ENCODE data around the gene MFAP5. TPM values are rescaled to one million over a fixed set of nuclear protein-coding genes. Genes with fewer than 3 reads are reported as not detected.

MFAP5 gene
- total and polyA plus RNA-seq, 2 of the 4 experiments (the other 2 are of a cell fraction): 0.90 to 1.9 TPM

DNA sequence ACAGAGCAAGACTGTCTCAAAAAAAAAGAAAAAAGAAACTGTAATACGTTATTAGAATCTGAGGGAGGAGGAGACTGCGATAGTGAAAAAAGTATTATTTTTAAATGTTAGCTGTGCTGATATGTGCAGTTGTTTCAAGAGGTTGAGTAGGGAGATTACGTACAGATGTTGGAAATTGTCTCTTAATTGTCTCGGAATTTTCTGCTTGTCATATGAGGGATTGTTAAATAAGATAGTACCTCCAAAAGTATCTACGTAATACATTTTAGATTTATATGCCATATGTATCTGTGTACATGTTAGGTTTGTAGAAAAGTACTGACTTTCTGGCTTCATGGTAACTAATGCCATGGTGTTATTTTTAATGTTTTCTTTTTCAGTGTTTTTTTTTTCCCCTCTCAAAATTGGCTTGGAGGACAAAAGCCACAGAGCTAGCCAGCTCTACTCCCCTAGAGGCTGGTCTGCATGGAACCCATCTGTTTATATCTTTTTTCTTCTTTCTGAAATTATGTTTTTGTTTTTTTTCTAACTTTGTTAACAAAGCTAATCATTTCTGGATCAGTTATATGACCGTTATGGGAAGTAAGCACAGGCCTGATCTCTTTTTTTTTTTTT is 38.5 kb upstream of the MFAP5 start:
- Histone ChIP-seq H4K91ac (ENCODE audit: insufficient read depth, low read depth, low read length) (no peak overlapping the region), H2AFZ (replicated peaks; ENCODE audit: low read length, poor library complexity) (no peak overlapping the region), H3K27me3 (ENCODE audit: control insufficient read depth, insufficient read depth, low read length) (no peaks in the 10 kb centered on the region), H2BK120ac (ENCODE audit: low read depth, low read length) (no peak overlapping the region), H3K18ac (ENCODE audit: low read depth, low read length) (no peak overlapping the region), H3K9me1 (ENCODE audit: insufficient read depth, low read length) (peaks cover 3% of the 10 kb centered on the region; the same call in 1 of the 2 replicates), H3K9me3 (ENCODE audit: control insufficient read depth, insufficient read depth, low read length) (no peaks in the 10 kb centered on the region), H3K4me3 (ENCODE audit: insufficient read depth, low read depth, low read length) (no peak overlapping the region), H2AK5ac (ENCODE audit: low read depth, low read length) (no peak overlapping the region), H3K36me3 (ENCODE audit: control insufficient read depth, insufficient read depth, low read length) (no peaks in the 10 kb centered on the region), H4K20me1 (ENCODE audit: insufficient read depth, low read length) (peaks cover 6% of the 10 kb centered on the region; the same call in 1 of the 2 replicates), H3K79me1 (ENCODE audit: low read depth in 1 of 2, low read length in 2 of 2) (peaks cover 4 to 33% of the 10 kb centered on the region in 2 experiments; a peak in 3 of 4 replicates), H4K8ac (ENCODE audit: low read depth in 2 of 2, low read length in 2 of 2) (no peak overlapping the region), H2AK9ac (replicated peaks; ENCODE audit: low read depth, low read length, poor library complexity) (no peak overlapping the region), H3K4me2 (ENCODE audit: low read depth, low read length) (no peak overlapping the region), H3K23ac (ENCODE audit: low read depth, low read length) (no peak overlapping the region), H3K56ac (ENCODE audit: extremely low read depth, insufficient read depth, low read length) (no peak overlapping the region), H3K4ac (ENCODE audit: low read depth, low read length) (no peak overlapping the region), H2BK15ac (ENCODE audit: low read depth, low read length) (no peak overlapping the region), H2BK5ac (ENCODE audit: low read depth, low read length, poor library complexity, severe bottlenecking) (no peak overlapping the region), H3K9ac (ENCODE audit: low read depth, low read length) (no peak overlapping the region), H2BK20ac (ENCODE audit: low read depth, low read length) (no peak overlapping the region), H3K4me1 (ENCODE audit: control insufficient read depth, insufficient read depth, low read length) (no peaks in the 10 kb centered on the region), H3K27ac (ENCODE audit: insufficient read depth, low read length) (no peak overlapping the region), H3K14ac (replicated peaks; ENCODE audit: low read depth, low read length) (no peak overlapping the region), H4K5ac (ENCODE audit: low read depth, low read length) (no peak overlapping the region)
- ATAC-seq (ENCODE audit: low read depth) (no peak), DNase-seq (no peak)
- ChIA-PET POLR2A (ENCODE audit: unreplicated experiment) (interaction anchor here (0.6 kb wide), 1 partner anchor 18 kb away, joined by 18 read pairs; no protein-coding TSS in a partner anchor), CTCF (interaction anchor here (0.7 to 1.2 kb wide), 2 partner anchors 12 to 44 kb away, joined by 3 to 4 read pairs; no protein-coding TSS in a partner anchor)
- intact Hi-C loops (cut with micrococcal nuclease) (no loop called here), dilution Hi-C loops (cut with HindIII; ENCODE audit: low sequenced_read_pairs, unreplicated experiment) (no loop called here), in situ Hi-C loops (cut with MboI; ENCODE audit: low sequenced_read_pairs) (no loop called here)
- TF ChIP-seq POLR2A (IDR thresholded peaks at IDR 0.05; ENCODE audit: low read depth, low read length) (no peak), MXI1 (IDR thresholded peaks at IDR 0.05; ENCODE audit: borderline replicate concordance, low read depth, low read length) (no peak), CEBPB (IDR thresholded peaks at IDR 0.05; ENCODE audit: low read depth, low read length) (no peak), BHLHE40 (IDR thresholded peaks at IDR 0.05; ENCODE audit: low read depth, low read length) (no peak), FOS (IDR thresholded peaks at IDR 0.05; ENCODE audit: low read depth, low read length) (no peak), RAD21 (IDR thresholded peaks at IDR 0.05; ENCODE audit: low read length) (no peak), NFE2L2 (IDR thresholded peaks at IDR 0.05; ENCODE audit: low read depth, low read length) (no peak), CHD1 (IDR thresholded peaks at IDR 0.05; ENCODE audit: low read depth, low read length) (no peak), MAZ (IDR thresholded peaks at IDR 0.05; ENCODE audit: borderline replicate concordance, low read depth, low read length) (no peak), MAFK (IDR thresholded peaks at IDR 0.05; ENCODE audit: low read depth, low read length) (no peak), RFX5 (IDR thresholded peaks at IDR 0.05; ENCODE audit: low read depth, low read length) (no peak), SMC3 (IDR thresholded peaks at IDR 0.05; ENCODE audit: low read depth, low read length) (no peak), RCOR1 (IDR thresholded peaks at IDR 0.05; ENCODE audit: insufficient replicate concordance, low read length) (no peak)
- TF ChIP-seq, protein P1, sequence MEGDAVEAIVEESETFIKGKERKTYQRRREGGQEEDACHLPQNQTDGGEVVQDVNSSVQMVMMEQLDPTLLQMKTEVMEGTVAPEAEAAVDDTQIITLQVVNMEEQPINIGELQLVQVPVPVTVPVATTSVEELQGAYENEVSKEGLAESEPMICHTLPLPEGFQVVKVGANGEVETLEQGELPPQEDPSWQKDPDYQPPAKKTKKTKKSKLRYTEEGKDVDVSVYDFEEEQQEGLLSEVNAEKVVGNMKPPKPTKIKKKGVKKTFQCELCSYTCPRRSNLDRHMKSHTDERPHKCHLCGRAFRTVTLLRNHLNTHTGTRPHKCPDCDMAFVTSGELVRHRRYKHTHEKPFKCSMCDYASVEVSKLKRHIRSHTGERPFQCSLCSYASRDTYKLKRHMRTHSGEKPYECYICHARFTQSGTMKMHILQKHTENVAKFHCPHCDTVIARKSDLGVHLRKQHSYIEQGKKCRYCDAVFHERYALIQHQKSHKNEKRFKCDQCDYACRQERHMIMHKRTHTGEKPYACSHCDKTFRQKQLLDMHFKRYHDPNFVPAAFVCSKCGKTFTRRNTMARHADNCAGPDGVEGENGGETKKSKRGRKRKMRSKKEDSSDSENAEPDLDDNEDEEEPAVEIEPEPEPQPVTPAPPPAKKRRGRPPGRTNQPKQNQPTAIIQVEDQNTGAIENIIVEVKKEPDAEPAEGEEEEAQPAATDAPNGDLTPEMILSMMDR (conservative IDR thresholded peaks at IDR 0.05; ENCODE audit: low read depth, low read length): no peak
- TF ChIP-seq, protein P2, sequence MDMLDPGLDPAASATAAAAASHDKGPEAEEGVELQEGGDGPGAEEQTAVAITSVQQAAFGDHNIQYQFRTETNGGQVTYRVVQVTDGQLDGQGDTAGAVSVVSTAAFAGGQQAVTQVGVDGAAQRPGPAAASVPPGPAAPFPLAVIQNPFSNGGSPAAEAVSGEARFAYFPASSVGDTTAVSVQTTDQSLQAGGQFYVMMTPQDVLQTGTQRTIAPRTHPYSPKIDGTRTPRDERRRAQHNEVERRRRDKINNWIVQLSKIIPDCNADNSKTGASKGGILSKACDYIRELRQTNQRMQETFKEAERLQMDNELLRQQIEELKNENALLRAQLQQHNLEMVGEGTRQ (IDR thresholded peaks at IDR 0.05; ENCODE audit: low read depth, low read length): no peak
- TF ChIP-seq, protein P3, sequence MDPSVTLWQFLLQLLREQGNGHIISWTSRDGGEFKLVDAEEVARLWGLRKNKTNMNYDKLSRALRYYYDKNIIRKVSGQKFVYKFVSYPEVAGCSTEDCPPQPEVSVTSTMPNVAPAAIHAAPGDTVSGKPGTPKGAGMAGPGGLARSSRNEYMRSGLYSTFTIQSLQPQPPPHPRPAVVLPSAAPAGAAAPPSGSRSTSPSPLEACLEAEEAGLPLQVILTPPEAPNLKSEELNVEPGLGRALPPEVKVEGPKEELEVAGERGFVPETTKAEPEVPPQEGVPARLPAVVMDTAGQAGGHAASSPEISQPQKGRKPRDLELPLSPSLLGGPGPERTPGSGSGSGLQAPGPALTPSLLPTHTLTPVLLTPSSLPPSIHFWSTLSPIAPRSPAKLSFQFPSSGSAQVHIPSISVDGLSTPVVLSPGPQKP (IDR thresholded peaks at IDR 0.05; ENCODE audit: borderline replicate concordance, low read depth, low read length): no peak
- 90 to 100% methylated on average over 2 of the region's 6 CpGs for WGBS, 2 experiments (ENCODE audit: extremely low coverage in 2 of 2, insufficient read length in 1 of 2)
- BruUV-seq (replicated peaks): no TSS peak
